NK-92 (cell line): Measurements from ENCODE around the gene POFUT2.

Experiments used
- DNase-seq: peaks from one replicate; lab custom pipeline; 2025; ENCODE audit not compliant: unreplicated experiment; lab: John Stamatoyannopoulos, UW

POFUT2 gene

DNA sequence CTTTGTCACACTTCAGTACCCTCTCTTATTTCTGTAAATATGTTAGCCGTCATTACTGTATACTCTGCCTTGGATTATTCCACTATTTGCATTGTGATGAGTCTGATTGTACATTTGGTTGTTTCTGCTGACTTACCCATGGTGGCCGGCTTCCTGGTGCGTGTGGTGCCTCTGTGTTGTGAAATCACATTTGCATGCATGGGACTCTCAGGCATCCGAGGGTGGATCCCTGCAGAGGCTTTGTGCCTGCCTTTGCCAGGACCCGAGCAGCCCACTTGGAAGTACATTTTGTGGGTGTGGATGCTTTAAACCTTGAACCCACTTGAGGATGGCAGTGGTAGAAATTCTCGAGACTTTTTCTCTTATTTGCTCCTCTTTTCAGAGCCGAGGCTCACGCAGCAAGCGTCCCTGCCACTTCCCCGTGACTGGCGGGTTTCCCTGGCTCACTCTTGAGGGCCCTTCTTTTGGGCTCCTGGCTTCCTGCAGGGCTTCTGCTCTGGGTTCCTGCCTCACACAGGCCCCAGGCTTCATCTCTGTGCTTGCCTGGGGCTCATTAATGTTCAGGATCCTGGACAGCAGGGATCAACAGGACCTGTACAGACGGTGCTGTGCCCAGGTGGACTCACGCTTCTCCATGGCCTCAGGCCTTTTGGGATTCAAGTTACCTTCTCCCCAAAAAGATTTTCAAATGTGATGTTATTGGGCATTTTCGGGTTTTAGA lies 36.6 kb downstream of the POFUT2 start:
- DNase-seq = no peak

DNA sequence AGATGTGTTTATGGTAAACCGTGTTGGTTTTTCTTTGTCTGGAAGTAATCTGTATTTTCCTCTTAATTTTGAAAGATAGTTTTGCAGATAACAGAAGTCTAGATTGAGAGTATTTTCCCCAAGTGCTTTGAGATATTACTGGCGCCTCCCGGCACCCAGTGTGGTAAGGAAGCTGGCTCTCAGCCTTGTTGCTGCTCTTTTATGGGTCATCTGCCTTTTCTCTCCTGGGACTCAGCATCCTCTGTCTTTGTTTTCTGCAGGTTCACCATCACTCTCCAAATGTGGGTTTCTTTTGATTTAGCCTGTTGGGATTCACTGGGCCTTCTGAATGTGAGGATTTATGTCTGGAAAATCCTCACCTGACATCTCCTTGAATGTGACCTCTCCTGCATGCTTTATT lies 37.4 kb downstream of the POFUT2 start:
- DNase-seq = no peak

DNA sequence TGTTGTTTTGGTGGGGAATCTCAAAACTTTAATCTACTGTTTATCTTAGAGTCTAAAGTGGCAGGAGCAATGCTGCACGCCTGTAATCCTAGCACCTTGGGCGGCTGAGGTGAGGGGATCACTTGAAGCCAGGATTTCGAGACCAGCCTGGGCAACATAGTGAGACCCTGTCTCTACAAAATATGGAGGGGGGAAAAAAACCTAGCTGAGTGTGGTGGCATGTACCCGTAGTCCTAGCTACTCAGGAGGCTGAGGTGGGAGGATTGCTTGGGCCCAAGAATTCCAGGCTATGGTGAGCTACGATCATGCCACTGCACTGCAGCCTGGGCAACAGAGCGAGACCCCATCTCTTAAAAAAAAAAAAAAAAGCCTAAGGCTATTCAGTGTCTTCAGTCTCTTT lies 38.1 kb downstream of the POFUT2 start:
- DNase-seq = no peak

DNA sequence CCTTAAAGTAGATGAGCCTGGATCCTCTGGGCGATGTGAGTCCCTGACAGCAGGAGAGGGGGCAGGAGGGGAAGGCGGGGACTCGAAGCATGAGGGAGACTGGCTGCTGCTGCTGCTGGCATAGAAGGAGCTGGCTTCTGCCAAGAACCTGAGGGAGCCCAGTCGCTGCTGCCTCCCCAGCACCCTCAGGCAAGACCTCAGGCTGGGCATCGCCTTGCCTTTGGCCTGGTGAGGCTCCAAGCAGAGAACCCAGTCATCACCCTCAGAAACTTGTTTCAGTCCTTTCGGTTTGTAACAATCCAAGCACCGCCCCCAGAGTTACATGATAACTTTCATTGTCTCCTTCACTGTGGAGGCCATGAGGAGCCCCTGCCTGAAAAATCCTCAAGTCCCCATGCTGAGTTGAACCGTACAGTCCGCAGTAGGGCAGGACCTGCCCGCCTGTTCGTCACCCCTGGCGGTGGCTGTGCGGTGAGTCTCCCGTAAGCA lies 38.8 kb downstream of the POFUT2 start:
- DNase-seq = no peak

DNA sequence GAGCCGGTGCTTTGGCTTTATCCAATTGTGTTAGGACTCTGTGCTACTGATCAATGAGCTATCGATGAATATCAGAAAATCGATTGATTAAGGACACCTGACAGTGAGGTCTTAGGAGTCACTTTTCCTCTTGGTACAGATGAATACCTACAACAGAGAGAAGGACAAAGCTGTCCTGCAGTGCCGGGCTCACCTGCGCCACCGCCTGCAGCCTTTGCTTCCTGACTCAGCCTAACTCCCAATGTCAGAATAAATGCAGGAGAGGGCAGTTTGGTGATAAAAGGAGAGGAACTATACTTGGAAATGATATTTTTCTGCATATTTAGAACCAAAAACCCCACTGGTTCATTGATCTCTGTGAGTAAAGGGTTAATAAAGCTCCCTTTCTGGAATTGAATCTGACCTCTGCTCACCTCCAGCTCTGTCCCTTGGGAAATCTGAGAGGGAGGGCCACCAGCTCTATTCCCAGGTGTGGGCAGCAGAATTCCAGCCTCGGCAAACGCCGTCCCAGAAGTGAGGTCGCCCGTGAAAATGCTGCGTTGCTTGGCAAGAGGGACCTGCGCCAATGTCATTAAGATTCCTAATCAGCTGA lies 39.3 kb downstream of the POFUT2 start:
- no peak for DNase-seq

DNA sequence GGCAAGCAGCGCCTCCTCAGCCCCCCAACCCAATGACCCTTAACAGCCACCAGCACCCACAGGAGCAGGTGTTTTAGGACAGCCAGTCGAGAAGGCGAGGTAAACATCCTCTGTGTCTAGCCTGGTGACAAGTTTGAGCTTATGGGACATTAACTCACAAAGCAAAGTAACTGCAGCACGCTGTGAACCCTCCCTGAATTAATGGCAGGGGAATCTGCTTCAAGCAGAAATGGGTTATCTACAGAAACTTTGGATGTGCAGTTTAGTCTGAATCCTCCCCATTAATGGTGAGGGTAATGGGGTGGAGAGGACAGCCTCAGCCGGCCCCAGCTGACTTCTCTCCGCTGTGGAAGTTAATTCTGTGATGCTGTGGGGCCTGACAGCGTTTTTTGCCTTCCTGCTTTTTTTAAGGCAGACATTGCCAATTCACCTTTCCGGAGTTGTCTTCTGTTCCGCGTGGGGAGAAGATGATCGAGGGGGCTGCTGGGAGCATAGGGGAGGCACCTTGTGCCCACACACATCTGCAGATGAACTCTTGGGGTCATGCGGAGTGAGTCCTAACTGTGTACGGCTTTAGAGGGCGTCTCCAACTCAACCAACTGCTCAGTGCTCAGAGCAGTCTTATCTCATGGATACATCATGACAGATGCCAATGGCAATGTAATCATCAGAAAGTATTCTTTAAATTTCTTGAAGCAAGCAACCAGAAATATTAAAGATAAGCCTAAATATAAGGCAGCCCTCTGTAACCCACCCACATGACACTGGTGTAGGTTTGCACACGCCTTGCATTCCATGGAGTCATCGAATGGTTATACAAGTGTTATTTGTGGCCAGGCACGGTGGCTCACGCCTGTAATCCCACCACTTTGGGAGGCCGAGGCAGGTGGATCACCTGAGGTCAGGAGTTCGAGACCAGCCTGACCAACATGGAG lies 41.0 kb downstream of the POFUT2 start:
- DNase-seq = no peak

DNA sequence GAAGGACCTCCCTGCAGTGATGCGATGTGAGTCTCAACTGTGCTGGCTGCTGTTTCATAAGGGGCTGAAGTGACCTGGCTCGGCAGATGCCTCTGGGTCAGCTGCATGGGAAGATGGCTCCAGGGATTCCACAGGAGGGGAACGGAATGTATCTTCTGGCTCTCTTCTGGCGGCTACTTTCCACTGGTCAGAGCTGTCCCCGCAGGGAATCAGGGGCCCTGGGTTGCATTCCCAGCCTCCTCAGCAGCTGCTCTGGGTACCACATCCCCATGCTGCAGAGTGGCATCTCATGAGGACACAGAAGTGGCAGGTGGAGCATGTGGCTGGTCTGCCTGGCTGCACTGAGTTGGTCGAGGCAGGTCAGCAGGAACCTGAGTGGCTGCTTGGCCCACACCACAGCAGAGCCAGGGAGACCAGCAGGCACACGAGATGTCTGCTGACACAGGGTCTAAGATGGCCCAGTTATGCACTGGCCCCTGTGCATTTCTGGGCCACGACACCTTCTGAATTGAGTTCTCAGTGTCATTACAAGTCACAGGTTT lies 42.8 kb downstream of the POFUT2 start:
- no peak for DNase-seq

DNA sequence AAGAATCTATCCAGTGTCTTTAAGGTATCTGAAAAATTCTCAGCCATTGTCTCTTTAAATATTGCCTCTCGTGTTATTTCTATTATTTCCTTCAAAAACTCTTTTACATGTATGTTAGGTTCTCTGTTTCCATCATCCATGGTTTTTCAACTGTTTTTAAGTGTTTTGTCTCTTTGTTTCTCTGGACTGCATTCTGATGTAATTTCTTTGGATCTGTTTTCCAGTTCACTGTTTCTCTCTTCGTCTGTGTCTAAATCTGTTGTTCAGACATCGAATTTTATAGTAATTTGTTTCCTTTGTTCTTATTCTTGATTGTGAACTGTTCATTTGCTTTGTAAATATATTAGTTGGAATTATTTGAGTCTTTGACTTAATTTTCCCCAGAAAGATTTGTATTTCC lies 44.1 kb downstream of the POFUT2 start:
- no peak for DNase-seq

DNA sequence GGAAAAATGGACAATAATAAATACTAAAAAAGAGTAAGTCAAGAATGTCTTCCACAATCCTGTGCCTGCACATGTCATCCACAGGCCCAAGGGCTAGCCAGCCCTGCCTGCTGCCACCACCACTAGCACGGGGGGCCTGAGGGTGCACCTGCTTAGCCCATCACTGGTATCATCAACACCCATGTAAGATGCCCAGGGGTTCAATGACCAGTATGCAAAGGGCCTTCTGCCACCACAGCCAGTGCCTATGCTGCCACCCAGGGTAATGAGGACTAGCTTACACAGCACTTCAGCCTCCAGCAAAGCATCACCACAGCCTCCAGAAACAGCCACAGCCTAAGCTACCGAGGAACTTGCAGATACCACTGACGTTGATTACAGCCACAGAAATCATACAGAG lies 46.3 kb downstream of the POFUT2 start:
- DNase-seq = no peak

DNA sequence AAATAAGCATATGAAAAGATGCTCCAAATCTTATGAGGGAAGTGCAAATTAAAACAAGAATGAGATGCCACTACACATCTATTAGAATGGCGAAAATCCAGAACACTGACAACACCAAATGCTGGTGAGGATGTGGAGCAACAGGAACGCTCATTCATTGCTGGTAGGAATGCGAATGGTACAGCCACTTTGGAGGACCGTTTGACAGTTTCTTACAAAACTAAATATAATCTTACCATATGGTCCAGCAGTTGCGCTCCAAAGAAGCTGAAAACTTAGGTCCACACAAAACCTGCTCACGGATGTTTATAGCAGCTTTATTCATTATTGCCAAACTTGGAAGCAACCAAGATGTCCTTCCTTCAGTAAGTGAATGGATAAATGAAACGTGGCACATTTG lies 50.3 kb downstream of the POFUT2 start:
- no peak for DNase-seq

DNA sequence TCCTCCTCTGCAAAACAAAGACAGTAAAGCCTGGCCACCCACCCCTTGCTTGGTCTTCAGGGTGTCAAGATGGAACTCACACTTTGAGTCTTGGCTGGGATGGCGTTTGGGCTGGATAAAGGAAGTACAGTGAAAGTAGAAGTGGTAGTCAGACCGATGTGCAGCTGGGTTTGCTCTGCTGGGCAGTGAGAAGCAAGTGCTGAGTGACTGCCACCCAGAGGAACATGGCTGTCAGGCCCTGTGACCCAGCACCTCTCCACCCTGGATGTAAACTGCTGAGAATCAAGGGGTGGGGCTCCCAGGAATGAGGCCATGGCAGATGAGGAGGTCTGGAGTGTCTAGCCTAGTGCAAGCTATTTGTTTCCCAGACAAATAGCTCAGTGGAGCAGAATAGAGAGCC lies 51.2 kb downstream of the POFUT2 start:
- DNase-seq = no peak

DNA sequence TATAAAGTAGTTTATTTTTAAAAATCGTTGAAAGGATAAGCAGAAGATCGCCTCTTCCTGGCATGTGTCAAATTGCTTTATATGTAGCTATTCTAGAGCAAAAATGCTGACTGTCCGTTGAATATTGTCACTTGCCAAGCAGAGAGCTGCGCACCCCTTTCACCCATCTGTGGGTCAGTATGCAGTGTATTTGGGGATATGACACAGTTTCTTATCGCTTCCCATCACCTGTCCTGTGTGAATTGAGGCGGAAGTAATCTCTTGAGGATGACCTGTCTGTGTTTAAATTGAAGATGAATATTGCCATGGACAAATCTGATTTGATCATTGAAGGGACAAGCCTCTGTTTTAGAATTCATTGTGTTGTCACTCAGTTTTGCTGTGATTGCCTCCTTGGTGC lies 52.2 kb downstream of the POFUT2 start:
- no peak for DNase-seq

DNA sequence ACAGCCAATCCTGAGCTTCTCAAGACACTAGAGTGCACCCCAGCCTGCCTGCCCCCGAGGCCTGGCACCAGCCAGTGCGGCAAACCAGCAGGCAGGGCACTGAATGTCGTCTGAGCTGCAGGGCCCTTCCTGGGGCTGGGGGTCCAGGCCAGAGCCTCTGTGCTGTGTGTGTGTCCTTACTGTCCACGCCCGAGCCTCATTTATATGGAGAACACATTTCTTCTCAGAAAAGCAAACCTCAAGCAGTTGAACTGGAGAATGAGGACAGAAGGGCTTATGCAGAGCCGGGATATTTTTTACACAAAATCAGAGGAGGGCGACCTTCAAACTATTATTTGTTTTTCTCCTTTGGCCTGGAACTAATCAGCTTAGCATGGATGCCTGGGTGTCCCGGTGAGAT lies 52.7 kb downstream of the POFUT2 start:
- no peak for DNase-seq

DNA sequence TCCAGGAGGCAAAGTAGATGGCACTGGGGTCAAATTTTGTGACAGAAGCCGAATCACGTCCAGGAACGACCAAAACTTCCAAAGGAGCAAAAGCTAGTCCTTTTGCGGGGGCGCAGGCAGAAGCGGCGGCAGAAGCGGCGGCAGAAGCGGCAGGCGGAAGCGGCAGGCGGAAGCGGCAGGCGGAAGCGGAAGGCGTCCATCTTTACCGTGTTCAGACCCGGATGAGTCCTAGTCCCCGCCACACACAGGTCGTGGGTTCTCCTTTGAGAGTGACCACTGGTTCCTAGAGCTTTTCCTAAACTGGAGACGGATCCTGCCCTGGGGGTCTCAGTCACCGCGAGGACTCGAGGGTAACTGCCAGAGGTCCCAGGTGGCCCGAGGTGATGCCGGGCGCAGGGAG lies 53.6 kb downstream of the POFUT2 start:
- no peak for DNase-seq

DNA sequence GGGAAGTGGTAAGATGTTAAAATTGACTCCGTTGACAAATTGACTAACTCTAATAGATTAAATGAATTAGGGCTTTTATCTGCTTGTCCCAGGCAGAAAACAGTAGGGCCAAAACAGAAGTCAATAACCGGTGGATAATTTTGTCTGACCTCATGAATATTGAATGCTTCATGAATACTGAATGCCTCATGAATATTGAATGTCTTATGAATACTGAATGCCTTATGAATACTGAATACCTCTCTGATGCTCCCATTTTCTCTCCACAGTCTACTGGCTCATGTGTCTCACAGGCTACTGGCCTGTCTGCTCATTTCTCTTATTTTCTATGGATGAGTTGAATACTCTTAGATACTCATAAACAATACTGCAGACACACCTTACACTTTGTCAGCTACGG lies 56.0 kb downstream of the POFUT2 start:
- no peak for DNase-seq

DNA sequence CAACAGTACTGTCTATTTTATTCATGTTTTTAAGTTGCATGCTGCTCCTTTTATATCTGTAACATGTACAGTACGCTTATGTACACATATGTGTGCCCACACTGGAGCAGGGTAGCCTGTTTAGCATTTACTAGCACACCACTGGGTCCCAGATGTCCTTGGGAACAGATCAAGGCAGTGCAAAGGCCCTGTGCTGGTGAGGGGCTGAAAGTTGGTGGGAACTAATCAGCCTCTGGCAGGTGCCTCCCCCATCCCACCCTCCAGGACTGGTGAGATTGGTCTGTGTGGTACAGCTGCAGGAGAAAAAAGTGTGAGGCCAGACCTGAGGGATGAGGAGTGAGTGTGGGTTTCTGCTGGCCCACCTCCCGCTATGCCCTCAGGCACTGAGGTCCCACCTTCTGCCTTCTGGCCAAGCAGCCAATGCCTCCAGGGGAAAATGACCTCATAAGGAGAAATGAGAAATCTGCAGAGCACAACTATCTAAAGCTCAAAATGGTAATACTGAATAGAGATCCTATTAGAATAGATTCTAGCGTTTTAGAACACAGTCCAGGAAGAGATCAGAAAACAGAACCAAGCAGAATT lies 58.9 kb downstream of the POFUT2 start:
- no peak for DNase-seq

DNA sequence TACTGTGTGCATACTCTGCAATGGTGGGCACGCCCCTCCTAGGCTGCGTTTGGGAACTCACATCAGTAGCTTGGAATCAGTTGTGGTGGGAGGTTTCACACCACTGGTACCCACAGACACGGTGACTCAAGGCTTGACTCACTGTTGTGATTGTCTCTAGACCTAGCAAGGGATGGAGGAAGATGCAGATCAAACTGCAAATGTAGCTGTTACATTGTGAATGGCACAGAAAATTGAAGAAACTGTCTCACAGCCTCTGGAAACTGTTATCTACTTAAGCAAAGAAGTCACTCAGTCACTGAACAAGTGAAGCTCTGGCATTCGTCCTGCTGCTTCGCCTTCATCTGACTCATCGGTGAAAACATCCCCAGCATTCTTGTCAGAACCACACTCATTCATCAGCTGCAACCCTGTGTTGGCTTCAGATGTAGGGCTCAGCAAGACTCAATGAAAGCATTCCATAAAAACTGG lies 59.5 kb downstream of the POFUT2 start:
- DNase-seq = peak; percentile 24

DNA sequence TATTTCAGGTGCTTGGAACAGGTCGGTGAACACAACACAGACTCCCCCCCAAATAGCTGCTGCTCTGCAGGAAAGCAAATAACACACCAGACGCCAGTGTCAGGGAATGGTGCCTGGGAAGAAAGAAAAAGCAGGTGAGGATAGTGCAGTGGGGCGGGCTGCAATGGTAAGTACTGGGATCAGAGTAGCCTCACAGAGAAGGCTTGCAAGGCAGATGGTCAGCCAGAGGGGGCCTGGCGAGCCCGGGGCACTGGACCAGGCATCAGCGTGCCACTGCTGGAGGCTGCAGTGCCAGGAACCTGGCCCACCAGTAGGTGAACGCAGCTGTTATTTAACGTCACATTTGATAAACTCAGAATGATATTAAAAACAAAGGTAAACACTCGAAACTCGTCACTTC lies 60.0 kb downstream of the POFUT2 start:
- no peak for DNase-seq

DNA sequence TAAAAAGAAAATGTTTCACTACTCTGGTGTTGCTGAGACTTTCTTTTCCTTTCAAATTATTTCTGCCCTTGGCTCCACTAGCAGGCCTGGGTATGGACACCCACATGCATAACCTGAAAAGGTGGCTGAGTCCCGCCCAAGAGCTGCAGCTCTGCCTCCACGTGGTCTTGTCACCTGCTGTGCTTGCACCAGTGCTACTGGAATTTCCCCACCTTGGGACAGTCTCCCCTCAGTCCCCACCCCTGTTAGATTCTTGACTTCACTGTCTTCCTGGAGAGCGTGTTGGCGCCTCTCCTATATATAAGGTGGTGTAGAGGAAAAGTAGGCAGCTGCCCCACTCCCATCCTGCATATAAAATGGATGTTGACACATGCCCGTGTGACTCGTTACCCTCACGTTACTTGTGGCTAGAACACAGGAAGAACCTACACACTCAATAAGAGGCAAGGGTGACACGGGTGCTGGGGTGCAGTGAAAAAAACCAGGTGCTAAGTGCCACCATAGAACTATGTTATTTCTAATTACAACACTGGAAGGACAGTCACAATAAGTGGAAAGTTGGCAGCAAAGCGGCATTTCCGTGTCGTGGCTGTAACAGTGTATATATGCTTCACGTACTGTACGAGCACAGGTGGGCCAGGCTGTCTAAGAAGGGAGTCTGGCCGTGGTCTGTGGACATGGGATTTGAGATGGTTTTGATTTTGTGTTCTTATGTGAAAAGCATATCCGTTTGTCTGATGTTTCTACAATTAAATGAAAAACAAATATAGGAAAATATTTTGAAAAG lies 61.0 kb downstream of the POFUT2 start:
- no peak for DNase-seq

DNA sequence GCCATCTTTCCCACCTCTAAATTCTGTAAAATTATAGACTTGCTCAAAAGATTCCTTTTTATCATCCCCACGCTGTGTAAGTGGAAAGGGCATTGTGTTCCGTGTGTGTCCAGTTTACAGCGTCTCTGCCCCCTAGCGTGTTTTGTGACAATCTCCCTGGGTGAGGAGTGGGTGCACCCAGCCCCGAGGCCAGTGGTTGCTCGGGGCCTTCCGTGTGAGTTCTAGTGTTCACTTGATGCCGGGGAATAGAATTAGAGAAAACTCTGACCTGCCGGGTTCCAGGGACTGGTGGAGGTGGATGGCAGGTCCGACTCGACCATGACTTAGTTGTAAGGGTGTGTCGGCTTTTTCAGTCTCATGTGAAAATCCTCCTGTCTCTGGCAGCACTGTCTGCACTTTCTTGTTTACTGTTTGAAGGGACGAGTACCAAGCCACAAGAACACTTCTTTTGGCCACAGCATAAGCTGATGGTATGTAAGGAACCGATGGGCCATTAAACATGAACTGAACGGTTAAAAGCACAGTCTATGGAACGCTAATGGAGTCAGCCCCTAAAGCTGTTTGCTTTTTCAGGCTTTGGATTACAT lies 61.9 kb downstream of the POFUT2 start:
- DNase-seq = no peak
